CD1c-positive myeloid dendritic cell (primary cell): Measurements from ENCODE around the gene PAX7.
"Not testable (repeated sequence)": the region's sequence is repeated elsewhere in the genome, so short reads cannot be mapped to it uniquely, and the experiment has no call there.

Source experiments
- DNase-seq: peaks from one replicate; pipeline ENCODE4 v3.0.0-alpha.2; 2016; ENCODE audit errors: extremely low spot score

Gene PAX7

DNA sequence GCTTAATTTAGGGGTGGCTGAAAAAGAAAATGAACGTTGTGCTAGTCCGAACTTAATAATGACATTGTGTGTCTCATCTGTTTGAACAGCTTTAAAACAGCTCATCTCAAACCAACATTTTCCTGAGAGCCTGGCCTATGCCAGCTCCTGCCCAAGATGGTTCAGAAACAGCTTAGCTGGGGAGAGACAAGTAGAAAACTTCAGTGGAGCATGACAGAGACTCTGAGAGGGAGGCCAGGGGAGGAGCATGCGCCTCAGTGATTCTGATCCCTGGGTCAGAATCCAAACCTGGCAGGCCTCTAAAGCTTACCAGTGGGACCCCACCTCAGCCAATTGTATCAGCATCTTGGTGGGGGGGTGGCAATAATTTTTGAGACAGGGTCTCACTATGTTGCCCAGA is 129.5 kb downstream of the PAX7 start:
- DNase-seq: no peak

DNA sequence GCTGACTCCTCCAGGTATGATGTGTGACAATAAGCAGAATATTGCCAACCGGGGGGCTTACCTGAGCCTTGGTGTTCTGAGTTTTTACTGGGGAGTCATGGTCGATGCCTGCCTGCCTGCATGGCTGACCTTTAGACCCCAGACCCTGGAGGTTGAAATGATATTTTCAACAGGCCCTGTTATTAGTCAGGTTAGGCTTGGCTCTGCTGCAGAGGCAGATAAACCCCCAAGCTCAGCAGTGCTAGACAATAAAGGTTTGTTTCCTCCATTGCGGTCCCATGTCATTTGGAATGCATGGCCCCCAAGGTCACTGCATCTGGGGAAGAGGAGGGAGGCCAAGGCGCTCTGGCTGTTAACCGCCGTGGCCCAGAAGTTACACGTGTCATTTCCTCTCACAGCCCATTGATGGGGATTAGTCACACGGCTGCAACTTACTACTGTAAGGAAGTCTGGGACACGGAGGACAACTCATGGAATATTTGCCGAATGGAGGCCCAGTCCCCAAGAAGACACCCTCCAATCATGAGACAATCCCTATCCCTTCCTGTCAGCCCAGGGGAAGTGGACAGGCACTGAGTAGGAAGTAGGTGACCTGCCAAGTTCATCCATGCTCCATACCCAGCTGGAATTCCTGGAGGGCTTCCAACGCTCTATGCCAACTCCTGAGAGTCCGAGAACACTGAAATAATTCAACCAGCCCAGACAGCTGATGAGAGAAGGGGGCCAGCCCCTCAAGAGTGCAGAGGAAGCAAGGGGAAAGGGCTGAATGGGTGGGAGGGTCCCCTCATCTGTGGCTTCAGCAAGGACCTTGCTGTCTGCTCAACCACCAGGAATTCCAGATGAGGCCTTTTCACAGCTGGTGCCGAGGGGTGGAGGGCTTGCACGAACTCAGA is 131.5 kb downstream of the PAX7 start:
- DNase-seq: no peak

DNA sequence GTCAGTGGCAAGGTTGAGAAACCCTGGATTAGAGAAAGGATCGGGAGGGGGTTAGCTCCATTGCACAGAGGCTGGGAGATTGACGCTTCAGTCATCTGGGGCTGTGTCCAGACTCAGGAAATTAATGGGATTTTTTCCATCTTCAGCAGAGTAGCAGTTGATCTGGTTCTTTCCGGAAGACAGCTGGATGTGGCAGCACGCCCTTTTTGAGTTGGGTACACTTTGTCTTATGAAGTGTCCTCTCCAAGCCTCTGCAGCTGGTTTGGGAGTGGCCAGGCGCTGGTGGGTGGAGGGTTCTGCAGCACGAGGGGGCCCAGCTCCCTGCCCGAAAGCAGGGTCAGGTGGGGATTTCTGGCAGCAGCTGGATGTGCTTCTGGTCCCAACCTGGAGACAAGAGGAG is 133.7 kb downstream of the PAX7 start:
- DNase-seq: no peak

DNA sequence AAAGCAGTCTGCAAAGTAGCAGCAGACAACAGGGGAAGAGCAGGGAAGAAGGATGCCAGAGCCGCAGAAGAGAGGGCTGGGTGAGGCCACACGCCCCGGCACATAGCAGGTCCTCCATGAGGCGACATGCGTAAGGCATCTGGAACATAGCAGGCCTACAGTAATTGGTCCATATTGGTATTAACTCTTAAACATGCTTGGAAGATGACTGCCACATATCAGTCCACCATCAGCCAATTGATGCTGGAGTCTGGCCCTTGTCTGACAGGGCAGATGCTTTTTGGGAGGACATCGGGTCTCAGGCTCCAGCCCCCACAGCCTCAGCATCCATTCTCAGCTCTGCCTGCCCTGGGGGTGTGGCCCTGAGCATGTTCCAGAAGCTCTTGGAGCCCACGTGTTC is 135.1 kb downstream of the PAX7 start:
- no peak for DNase-seq

DNA sequence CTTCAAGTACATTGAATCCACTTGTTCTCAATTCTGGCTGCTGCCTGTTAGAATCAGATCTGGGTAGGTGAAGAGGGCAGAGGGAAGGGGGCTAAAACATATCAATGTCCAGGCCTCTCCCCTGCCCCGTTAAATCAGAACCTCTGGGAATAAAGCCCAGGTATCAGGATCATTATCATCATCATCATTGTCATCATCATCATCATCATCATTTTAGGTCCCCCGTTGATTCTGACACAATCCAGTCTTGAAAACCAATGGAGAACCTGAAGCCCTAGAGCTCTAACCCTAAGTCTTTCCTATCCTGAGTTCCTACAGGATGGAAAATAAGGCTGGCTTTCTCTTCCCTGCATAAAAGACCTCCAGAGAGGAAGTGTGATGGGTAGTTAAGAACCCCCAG is 135.7 kb downstream of the PAX7 start:
- no peak for DNase-seq

DNA sequence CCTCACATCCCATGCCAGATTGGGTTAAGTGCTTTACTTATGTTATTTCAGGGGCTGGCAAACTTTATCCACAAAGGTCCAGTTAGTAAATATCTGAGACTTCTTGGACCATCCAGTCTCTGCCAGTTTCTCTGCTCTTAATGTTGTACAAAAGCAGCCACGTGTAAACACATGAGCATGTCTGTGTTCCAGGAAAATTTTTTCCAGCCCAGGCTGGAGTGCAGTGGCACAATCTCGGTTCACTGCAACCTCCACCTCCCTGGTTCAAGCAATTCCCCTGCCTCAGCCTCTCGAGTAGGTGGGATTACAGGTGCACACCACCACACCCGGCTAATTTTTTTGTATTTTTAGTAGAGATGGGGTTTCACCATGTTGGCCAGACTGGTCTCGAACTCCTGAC is 136.9 kb downstream of the PAX7 start:
- not testable (repeated sequence) for DNase-seq

DNA sequence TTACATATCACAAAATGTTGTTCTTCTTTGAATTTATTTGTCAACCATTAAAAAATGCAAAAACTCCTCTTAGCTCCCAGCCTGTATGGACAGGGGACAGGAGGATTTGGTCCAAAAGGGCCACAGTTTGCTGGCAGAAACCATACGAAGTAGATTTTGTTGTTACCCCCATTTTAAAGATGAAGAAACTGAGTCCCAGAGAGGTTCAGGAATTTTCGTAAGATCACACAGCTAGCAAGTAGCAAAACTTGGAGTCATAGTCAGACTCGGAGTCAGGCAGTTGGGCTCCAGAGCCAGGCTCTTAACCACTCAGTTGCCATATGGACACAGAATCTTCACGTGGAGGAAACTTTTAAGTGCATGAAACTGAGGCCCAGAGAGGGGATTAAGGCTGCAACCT is 137.4 kb downstream of the PAX7 start:
- no peak for DNase-seq

DNA sequence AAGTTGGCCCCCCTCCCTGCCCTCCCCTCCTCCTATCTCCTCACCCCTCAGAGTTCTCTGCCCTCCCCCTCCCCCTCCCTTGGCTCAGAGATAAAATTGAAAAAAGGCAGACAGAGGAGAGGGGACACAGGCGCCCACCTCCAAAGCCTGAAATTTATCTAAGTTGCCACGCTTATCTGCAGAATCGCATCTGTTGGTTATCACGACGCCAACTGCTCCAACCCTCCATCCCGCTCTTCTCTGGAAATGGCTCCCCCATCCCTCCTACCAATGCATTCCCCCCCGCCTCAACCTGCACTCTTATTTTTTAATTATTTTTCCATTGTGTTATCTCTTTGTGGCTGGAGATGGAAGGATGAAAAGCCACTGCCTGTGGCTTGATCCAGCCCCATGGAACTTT is 138.5 kb downstream of the PAX7 start:
- no peak for DNase-seq

DNA sequence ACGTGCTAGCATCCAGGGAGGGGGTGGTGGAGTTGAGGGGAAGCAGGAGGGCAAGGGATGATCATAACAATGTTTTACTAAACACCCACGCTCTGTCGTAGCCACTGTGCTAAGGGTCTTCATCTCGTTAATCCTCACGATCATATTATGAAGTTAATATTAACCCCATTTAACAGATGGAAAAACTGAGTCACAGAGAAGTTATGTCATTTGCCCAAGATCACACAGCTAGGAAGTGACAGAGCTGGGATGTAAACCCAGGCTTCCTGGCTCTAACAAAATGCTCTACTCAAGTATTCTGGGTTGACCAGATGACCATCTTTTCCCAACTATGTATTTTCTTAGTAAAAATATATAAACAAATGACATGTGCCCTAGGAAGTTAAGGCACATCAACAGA is 140.2 kb downstream of the PAX7 start:
- DNase-seq: no peak

DNA sequence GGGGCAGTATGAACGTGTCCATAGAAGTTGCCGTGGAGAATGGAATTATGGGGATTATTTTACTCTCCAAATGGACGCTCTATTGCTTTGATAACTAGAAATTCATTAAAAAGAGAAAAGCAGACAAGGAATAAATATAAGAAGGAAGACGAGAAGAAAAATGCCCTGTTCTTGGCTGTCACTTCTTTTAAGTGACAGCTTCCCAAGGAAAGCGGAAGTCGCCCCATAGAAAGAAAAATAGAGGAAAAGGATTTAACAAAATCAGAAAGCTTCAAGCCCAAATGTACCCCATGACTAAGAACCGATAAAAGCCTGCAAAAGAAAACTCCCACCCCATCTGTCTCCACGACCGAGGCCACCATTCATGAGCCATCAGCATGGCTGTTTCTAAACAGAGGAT is 143.1 kb downstream of the PAX7 start:
- DNase-seq: no peak

DNA sequence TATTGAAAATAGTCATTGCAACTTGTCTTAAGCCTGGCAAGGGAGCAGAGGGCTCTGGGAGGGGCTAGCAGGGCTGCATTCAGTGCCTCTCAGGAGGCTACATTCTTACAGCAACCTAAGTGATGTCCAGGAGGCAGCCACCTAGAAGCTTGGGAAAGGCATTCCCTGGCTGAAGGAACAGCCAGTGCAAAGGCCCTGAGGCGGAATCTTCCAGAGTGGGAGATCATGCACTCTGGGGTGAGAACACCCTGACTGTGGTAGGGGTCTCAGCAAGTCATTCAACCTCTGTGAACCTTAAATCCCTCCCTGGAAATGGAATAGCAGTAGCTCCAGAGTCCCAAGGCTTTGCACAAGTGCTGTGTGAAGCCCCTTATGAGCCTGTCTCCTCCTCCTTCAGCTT is 144.7 kb downstream of the PAX7 start:
- no peak for DNase-seq

DNA sequence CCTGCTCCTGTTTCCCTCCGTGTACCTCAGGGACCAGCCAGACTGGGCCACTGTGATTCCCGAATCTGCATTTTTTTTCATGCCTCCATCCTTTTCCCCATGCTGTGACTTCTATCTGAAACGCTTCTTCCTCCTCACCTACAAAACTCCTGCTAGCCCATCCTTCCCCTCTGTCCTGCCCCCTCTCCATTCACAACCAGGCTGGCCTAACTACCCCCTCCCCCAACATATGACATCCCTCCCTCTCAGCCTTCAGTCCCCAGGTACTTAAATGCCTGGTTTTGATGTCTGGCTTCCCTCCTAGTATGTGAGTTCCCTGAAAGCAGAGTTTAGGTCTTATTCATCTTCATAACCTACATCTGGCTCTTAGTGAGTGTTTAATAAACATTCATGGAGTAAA is 146.1 kb downstream of the PAX7 start:
- no peak for DNase-seq

DNA sequence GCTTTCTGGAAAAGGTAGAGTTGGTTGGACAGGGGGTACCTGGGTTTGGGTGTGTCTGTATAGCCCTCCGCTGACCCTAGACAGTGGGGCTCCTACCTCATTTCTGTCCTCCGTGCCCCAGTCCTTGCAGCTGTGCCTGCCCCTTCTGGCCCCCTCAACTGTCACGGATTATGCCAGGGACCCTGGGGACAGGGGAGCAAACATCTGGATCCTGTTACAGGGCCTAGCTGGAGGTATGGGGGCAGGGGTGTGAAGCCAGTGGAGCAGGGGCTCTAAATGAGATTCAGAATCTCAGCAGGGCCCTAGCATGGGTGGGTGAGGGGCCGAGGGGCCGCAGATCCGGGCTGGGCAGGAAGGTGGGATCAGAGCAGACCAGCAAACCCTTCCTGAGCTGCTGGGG is 147.8 kb downstream of the PAX7 start:
- no peak for DNase-seq

DNA sequence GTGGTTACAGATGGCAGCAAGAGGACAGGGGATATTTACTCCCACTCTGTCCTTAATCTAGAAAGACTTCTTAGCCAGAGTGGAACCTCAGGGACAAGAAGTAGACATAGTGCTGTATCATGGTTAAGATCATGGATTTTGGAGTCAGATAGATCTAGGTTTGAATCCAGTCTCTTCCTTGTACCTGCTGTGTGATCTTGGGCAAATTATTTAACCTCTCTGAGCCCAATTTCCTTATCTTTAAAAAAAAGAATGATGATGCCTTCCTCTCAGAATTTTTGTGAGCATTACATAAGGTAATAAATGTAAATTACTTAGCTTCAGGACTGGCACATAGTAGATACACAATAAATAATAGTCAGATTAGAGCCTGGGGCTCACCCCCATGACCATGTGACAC is 150.4 kb downstream of the PAX7 start:
- DNase-seq: no peak

DNA sequence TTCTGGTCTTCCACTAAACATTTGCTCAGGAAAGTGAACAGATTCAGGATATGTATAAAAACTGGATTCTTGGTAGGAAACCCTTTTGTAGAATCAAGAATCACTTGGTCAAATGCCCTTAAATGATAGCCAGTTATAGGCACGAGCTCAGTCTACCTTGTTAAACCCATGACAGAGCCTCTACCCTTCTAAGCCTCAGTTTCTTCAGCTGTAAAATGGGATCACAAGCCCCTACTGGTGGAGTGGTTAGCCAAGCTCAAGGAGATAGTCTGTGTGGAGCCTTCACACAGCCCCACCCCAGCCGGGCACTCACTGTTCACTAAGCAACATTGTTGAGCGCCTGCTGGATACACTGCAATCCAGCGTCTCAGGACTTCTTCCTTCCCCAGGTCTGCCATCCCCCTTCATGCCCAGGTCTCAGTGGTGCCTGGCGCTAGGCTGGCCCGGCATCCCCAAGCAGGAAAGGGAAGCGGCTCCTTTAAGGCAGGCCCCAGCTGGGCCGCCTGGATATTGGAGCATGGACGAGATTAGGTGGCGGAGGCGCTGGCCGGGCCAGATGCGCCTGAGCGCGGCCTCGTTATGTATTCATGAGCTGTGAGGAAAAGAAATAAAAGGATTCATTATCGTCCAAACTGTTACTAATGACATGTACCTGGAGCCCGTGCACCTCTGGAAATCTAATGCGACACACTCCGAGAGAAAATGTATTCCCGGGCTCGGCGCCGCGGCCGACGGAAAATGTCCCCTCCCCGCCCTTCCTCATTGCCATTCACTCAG is 153.2 kb downstream of the PAX7 start:
- DNase-seq: no peak

DNA sequence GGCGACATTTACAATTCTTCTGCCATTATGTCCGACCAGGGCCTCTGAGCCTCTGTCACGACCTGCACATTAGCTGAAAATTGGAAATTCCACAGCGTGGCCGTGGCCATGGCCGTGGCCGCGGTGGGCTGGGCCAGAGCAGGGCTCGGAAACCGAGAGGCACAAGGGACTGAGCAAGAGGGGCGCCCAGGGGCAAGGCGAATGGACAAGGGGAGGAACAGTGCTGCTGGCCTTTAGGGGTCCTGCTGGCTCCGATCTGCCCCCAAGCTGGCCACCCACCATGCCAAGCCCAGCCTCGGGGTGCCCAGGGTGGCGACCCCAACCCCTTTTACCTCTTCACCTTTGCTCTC is 153.8 kb downstream of the PAX7 start:
- DNase-seq: no peak

DNA sequence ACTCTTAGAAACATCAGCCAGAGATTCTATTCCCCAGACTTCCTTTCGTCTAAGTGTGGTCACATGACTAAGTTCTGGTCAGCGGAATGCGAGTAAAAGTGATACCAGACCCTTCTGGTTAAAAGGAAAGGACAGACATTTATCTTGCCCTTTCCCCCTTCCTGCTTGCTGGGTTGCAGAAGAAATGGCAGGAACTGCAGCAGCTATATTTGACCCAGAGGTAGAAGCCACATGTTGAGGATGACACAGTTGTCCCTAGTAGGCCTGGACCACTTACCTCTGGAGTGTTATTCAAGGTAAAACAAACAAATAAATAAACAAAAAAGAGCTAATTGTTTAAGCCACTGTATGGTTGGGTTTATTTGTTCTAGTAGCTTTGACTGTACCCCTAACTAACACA is 155.5 kb downstream of the PAX7 start:
- DNase-seq: no peak

DNA sequence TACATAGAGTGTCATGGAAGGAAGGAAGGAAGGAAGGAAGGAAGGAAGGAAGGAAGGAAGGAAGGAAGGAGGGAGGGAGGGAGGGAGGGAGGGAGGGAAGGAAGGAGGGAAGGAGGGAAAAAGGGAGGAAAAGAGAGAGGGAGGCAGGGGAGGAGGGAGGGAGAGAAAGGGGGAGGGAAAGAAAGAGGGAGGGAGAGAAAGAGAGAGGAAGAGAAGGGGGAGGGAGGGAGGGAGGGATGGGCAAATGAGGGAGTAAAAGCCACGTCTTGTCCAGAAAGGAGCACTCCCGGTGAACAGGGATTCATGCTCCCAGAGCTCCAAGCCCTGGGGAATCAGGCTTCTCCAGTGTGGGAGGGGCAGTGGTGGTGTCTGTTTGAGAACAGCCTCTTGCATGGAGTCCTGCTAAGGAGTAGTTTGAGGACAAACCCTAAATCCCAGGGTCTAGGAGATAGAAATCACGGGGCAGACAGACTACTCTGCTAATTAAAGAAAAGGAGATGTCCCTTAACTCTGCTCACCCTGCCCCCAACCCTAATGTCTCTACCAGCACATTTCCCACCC is 157.3 kb downstream of the PAX7 start:
- no peak for DNase-seq

DNA sequence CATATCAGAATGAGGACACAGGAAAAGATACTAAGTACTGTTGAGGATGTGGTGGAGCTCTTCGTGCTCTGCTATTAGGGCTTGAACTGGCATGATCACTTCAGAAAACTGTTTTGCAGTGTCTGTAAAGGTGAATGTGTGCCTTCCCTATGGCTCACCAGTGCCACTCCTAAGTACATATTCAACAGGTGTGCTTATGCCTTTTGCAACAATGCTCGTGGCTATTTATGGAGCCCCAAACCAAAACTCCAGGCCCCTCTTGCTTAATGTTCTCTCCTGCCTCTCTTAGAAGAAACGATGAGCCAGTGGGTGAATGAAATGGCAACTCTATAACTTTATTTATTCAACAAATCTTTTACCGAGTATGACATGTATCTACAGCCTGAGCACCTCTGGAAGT is 158.6 kb downstream of the PAX7 start:
- DNase-seq: no peak

DNA sequence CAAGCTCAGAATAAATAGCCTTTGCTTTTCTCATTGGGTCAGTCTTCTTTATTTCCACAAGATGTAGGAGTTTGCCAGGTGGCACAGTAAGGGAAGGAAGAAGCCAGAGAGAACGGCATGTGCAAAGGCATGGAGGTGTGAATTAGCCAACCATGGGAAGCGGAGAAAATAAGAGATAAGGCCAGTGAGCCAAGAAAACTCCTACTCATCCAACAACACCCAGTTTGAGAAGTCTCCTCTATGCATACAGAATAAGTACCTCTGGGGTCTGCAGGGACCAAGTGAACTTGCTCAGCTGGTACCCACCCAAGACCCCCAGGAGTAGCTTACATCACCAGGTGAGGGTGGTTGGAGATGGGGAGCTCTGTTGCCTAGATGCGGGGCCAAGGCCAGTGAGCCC is 162.1 kb downstream of the PAX7 start:
- DNase-seq: no peak

DNA sequence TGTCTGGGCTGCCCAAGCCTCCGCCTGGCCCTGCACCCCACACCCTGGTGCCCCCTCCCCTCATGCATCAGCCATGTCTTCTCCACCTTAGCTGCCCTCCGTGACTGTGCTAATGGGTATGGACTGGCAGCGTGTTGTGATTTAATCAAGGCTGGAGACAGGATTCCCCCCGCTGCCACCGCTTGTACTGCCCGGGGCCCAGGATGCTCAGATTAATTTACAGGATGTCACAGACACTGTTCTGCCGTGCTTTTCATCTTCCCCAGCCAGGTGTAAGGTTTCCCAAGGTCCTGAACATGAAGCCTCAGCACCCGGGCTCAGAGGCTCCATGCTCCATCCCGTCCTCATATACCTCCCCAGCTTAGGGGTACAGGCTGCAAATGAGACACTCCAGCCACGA is 162.5 kb downstream of the PAX7 start:
- no peak for DNase-seq

DNA sequence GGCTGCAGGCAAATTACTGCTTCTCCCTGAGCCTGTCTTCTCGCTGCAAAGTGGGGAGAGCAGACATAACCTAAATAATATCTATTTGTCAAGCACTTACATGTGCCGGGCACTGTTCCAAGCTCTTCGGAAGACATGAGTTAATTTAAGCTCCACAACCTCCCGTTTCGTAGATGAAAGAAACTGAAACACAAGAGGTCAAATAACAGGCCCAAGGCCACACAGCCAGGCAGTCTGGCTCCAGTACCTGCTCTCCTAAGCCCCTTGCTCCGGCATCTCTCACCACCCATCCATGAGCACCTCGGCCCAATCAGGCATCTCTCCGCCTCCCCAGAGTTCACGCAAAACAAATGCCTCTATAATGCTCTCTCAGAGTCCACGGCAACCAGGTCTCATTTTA is 163.4 kb downstream of the PAX7 start:
- no peak for DNase-seq

DNA sequence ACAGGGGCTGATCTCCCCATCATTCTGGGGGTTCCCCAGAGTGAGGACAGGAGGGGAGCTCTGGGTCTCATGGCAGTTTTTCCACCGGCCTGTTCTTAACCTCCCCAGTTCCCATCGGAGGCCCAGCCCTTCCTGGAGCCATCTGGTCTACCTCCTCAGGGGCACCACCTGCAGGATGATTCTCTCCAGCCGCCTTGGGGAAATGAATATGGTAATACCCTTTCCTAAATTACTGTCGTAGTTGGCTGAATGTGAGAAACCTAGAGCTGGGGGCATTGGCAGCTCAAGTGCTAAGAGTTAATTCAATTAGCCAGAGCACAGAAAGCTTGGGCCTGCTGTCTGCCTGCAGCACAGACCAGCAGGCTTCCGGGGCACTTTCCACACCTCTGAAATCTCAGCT is 163.9 kb downstream of the PAX7 start:
- no peak for DNase-seq
